ENCODE results near the gene GFRA1.

DNA sequence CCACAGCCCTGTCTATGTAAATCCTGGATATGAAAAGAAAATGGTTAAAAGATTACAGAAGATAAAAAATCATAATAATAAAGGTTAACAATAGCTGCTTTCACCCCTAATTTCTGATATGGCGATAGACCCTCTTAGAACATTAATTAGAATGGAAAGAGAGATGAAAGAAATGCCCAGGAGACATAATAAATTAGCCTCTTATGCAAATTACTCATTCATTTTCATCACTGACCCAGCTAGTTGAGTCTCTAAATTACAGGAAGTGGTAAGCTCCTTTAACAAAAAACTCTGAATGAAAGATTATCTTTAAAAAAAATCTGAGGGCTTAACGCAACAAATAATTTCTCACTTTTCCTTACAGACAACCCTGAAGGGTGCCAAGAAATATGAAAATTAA, 12.4 kb downstream of the GFRA1 start:
- TF ChIP-seq SMC3 (IDR thresholded peaks at IDR 0.05) (no peak), EHMT2 (IDR thresholded peaks at IDR 0.05; ENCODE audit: low read depth) (no peak), CTCF (IDR thresholded peaks at IDR 0.05) (no peak), POLR2A (IDR thresholded peaks at IDR 0.05; ENCODE audit: low read length) (no peak), CHD4 (IDR thresholded peaks at IDR 0.05; ENCODE audit: borderline replicate concordance) (no peak)
- TF ChIP-seq, protein P1, sequence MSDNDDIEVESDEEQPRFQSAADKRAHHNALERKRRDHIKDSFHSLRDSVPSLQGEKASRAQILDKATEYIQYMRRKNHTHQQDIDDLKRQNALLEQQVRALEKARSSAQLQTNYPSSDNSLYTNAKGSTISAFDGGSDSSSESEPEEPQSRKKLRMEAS (IDR thresholded peaks at IDR 0.05): no peak
